ENCODE data around the gene PRRC2B. TPM values are rescaled to one million over a fixed set of nuclear protein-coding genes. Genes with fewer than 3 reads are reported as not detected.
"Not testable (repeated sequence)": the region's sequence is repeated elsewhere in the genome, so short reads cannot be mapped to it uniquely, and the experiment has no call there.

Gene PRRC2B
- total and polyA plus RNA-seq, 2 experiments from 2014 or later: 48.2 to 118 TPM

DNA sequence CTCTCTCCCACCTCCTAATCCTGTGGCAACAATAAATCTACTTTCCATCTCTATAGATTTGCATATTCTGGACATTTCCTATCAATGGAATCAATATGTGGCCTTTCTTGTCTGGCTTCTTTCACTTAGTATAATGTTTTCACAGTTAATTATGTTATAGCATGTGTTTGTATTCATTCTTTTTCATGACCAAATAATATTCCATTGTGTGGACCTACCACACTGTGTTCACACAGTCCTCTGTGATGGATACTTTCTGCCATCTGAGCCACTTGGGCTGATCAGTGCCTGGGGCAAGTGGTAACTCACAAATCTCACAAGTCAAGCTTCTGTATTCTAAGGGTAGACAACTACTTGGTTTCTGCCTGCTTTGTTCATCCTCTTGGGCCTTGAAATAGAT, 60.1 kb downstream of the PRRC2B start:
- Histone ChIP-seq H3K4me3 (no peak overlapping the region), H3K27ac (no peak overlapping the region), H3K27me3 (no peaks in the 10 kb centered on the region), H3K9me3 (ENCODE audit: low read depth) (no peaks in the 10 kb centered on the region), H3K9me2 (replicated peaks; ENCODE audit: insufficient read depth) (no peaks in the 10 kb centered on the region), H3K4me2 (no peak overlapping the region), H3K79me2 (peaks cover 84% of the 10 kb centered on the region), H3K4me1 (ENCODE audit: insufficient read depth) (no peaks in the 10 kb centered on the region), H2AFZ (no peak overlapping the region), H3K36me3 (replicated peaks; ENCODE audit: insufficient read depth, low read depth) (no peaks in the 10 kb centered on the region), H4K20me1 (ENCODE audit: insufficient read depth, poor library complexity, severe bottlenecking) (peaks cover 21% of the 10 kb centered on the region)
- TF ChIP-seq, protein P1, sequence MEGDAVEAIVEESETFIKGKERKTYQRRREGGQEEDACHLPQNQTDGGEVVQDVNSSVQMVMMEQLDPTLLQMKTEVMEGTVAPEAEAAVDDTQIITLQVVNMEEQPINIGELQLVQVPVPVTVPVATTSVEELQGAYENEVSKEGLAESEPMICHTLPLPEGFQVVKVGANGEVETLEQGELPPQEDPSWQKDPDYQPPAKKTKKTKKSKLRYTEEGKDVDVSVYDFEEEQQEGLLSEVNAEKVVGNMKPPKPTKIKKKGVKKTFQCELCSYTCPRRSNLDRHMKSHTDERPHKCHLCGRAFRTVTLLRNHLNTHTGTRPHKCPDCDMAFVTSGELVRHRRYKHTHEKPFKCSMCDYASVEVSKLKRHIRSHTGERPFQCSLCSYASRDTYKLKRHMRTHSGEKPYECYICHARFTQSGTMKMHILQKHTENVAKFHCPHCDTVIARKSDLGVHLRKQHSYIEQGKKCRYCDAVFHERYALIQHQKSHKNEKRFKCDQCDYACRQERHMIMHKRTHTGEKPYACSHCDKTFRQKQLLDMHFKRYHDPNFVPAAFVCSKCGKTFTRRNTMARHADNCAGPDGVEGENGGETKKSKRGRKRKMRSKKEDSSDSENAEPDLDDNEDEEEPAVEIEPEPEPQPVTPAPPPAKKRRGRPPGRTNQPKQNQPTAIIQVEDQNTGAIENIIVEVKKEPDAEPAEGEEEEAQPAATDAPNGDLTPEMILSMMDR (IDR thresholded peaks at IDR 0.05; ENCODE audit: poor library complexity): no peak
- TF ChIP-seq EZH2 (IDR thresholded peaks at IDR 0.05; ENCODE audit: borderline replicate concordance) (no peak), EZH2phosphoT487 (IDR thresholded peaks at IDR 0.05; ENCODE audit: low read depth, severe bottlenecking, unreplicated experiment) (no peak)
- no peak for DNase-seq (ENCODE audit: low spot score)

DNA sequence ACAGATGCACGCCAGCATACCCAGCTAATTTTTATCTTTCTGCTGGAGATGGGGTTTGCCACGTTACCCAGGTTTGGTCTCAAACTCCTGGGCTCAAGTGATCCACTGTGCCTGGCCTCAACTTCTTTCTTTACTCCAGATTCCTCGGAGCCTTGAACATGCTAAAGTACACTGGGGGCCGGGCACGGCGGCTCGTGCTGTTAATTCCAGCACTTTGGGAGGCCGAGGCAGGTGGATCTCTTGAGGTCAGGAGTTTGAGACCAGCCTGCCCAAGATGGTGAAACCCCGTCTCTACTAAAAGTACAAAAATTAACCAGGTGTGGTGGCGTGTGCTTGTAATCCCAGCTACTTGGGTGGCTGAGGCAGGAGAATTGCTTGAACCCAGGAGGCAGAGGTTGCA, 61.8 kb downstream of the PRRC2B start:
- Histone ChIP-seq H3K79me2 (peaks cover 72% of the 10 kb centered on the region), H4K20me1 (ENCODE audit: insufficient read depth, poor library complexity, severe bottlenecking) (peaks cover 21% of the 10 kb centered on the region)
- H3K4me2 ChIP-seq; H3K9me2 ChIP-seq (replicated peaks; ENCODE audit: insufficient read depth); H3K27ac ChIP-seq; H3K36me3 ChIP-seq (replicated peaks; ENCODE audit: insufficient read depth, low read depth); H3K4me1 ChIP-seq (ENCODE audit: insufficient read depth); H3K27me3 ChIP-seq; H2AFZ ChIP-seq; H3K4me3 ChIP-seq; H3K9me3 ChIP-seq (ENCODE audit: low read depth); DNase-seq (ENCODE audit: low spot score): not testable (repeated sequence)
- 94% methylated on average over 10 of the region's 10 CpGs for WGBS (ENCODE audit: low lambda C conversion rate, missing lambda C conversion rate)

DNA sequence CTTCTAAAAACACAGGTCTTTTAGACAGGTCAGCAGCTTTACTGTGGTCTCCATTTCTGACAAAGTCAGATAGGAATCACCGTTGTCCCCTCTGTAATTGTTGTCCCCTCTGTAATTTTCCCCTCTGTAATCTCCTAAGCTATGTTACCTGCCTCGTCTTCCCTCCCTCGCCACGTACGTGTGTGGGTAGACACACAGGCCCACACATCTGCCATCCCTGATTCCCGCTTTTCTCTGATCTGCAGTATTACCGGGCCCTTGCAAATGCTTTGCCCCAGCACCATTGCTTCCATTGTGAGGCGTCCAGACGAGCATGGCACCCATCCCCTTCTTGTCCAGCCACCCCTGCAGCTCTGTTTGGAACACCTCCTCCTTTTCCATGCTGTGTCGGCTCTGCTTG, 63.9 kb downstream of the PRRC2B start:
- Histone ChIP-seq H3K4me3 (no peak overlapping the region), H3K27ac (no peak overlapping the region), H3K4me2 (no peak overlapping the region), H3K4me1 (ENCODE audit: insufficient read depth) (no peaks in the 10 kb centered on the region), H2AFZ (no peak overlapping the region), H3K79me2 (peaks cover 57% of the 10 kb centered on the region), H3K27me3 (no peaks in the 10 kb centered on the region), H3K9me2 (replicated peaks; ENCODE audit: insufficient read depth) (no peaks in the 10 kb centered on the region), H3K36me3 (replicated peaks; ENCODE audit: insufficient read depth, low read depth) (peaks cover 5% of the 10 kb centered on the region), H3K9me3 (ENCODE audit: low read depth) (no peaks in the 10 kb centered on the region), H4K20me1 (ENCODE audit: insufficient read depth, poor library complexity, severe bottlenecking) (peaks cover 14% of the 10 kb centered on the region)
- 95% methylated on average over 10 of the region's 10 CpGs for WGBS (ENCODE audit: low lambda C conversion rate, missing lambda C conversion rate)
- no peak for DNase-seq (ENCODE audit: low spot score)
- TF ChIP-seq EZH2phosphoT487 (IDR thresholded peaks at IDR 0.05; ENCODE audit: low read depth, severe bottlenecking, unreplicated experiment) (no peak), EZH2 (IDR thresholded peaks at IDR 0.05; ENCODE audit: borderline replicate concordance) (no peak)
- TF ChIP-seq, protein P1 (IDR thresholded peaks at IDR 0.05; ENCODE audit: poor library complexity): no peak

DNA sequence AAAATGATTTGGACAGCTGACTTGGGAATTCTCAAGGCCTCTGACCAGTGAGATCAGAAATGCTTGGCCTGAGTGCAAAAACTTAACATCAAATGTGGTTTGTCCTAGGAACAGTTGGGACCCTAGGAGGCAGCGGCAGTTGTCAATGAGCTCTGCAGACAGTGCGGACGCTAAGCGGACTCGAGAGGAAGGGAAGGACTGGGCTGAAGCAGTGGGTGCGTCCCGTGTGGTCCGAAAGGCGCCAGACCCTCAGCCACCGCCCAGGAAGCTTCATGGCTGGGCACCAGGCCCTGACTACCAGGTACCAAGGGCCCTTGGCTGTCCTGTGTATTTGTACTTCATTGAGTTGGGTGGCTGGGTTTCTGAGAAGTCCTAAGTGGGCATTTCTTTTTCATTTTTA, 65.2 kb downstream of the PRRC2B start:
- H3K9me3 ChIP-seq (ENCODE audit: low read depth): no peaks in the 10 kb centered on the region
- H3K4me3 ChIP-seq: no peak overlapping the region
- H3K27me3 ChIP-seq: no peaks in the 10 kb centered on the region
- H3K4me2 ChIP-seq: no peak overlapping the region
- H3K4me1 ChIP-seq (ENCODE audit: insufficient read depth): no peaks in the 10 kb centered on the region
- H2AFZ ChIP-seq: no peak overlapping the region
- H3K27ac ChIP-seq: no peak overlapping the region
- H3K9me2 ChIP-seq (replicated peaks; ENCODE audit: insufficient read depth): no peaks in the 10 kb centered on the region
- peaks cover 4% of the 10 kb centered on the region for H4K20me1 ChIP-seq (ENCODE audit: insufficient read depth, poor library complexity, severe bottlenecking)
- H3K79me2 ChIP-seq: peaks cover 50% of the 10 kb centered on the region
- WGBS (ENCODE audit: low lambda C conversion rate, missing lambda C conversion rate): 99% methylated on average over 10 of the region's 10 CpGs
- peaks cover 5% of the 10 kb centered on the region for H3K36me3 ChIP-seq (replicated peaks; ENCODE audit: insufficient read depth, low read depth)
- TF ChIP-seq, protein P1 (IDR thresholded peaks at IDR 0.05; ENCODE audit: poor library complexity): no peak
- TF ChIP-seq EZH2phosphoT487 (IDR thresholded peaks at IDR 0.05; ENCODE audit: low read depth, severe bottlenecking, unreplicated experiment) (no peak), EZH2 (IDR thresholded peaks at IDR 0.05; ENCODE audit: borderline replicate concordance) (no peak)
- no peak for DNase-seq (ENCODE audit: low spot score)
